Astrocyte (in vitro differentiated cells and primary cell): ENCODE results near the gene COL4A5. TPM values are rescaled to one million over a fixed set of nuclear protein-coding genes. Genes with fewer than 3 reads are reported as not detected.
A peak's percentile ranks its signal among the peaks of the same experiment; 100 is the strongest.

Source experiments
- DNase-seq: peaks from one replicate; pipeline ENCODE4 v3.0.0-alpha.2; 2010; ENCODE audit warnings: low read depth
- FAIRE-seq: peaks from 2 replicates; lab custom pipeline; 2011; peaks lifted over from hg19 to GRCh38; lab: Jason Lieb, UNC
- H2AFZ ChIP-seq: 2 replicates; pipeline ENCODE4 v1.6.0; 2012; ENCODE audit warnings: low read depth, low read length, inconsistent platforms
- H3K27ac ChIP-seq: 2 replicates; pipeline ENCODE4 v1.5.1; 2011; ENCODE audit warnings: low read depth, low read length, inconsistent platforms
- H3K27me3 ChIP-seq: 2 replicates; pipeline ENCODE4 v1.6.0; 2011; ENCODE audit warnings: low read length, inconsistent platforms; ENCODE audit not compliant: insufficient read depth
- H3K36me3 ChIP-seq: 2 replicates; pipeline ENCODE4 v1.5.1; 2011; ENCODE audit warnings: low read length, inconsistent platforms; ENCODE audit not compliant: insufficient read depth
- H3K4me1 ChIP-seq: 2 replicates; pipeline ENCODE4 v1.5.1; 2011; ENCODE audit warnings: low read length, inconsistent platforms; ENCODE audit not compliant: insufficient read depth
- H3K4me2 ChIP-seq: 2 replicates; pipeline ENCODE4 v1.6.0; 2012; ENCODE audit warnings: low read length, inconsistent platforms
- H3K4me3 ChIP-seq: 2 replicates; pipeline ENCODE4 v1.5.1; 2011; ENCODE audit warnings: low read depth, mild to moderate bottlenecking, low read length, inconsistent platforms; ENCODE audit not compliant: insufficient read depth
- H3K79me2 ChIP-seq: 2 replicates; pipeline ENCODE4 v1.6.0; 2012; ENCODE audit warnings: mild to moderate bottlenecking, low read length, inconsistent platforms; ENCODE audit not compliant: insufficient read depth
- H3K9ac ChIP-seq: 2 replicates; pipeline ENCODE4 v1.6.0; 2012; ENCODE audit warnings: mild to moderate bottlenecking, low read length, inconsistent platforms
- H3K9me3 ChIP-seq: 2 replicates; pipeline ENCODE4 v1.5.1; 2012; ENCODE audit warnings: low read depth, mild to moderate bottlenecking, low read length, inconsistent platforms; ENCODE audit not compliant: insufficient read depth
- H4K20me1 ChIP-seq: 2 replicates; pipeline ENCODE4 v1.6.0; 2012; ENCODE audit warnings: low read length, inconsistent platforms; ENCODE audit not compliant: insufficient read depth
- H3K27ac Mint-ChIP-seq: one replicate; pipeline ENCODE4 v1.8.0; 2021; ENCODE audit warnings: mild to moderate bottlenecking, mixed read lengths; ENCODE audit not compliant: unreplicated experiment
- H3K27me3 Mint-ChIP-seq: one replicate; pipeline ENCODE4 v1.8.0; 2021; ENCODE audit warnings: low read depth, mixed read lengths; ENCODE audit not compliant: unreplicated experiment
- H3K36me3 Mint-ChIP-seq: one replicate; pipeline ENCODE4 v1.8.0; 2021; ENCODE audit warnings: low read depth, mixed read lengths; ENCODE audit not compliant: unreplicated experiment
- H3K4me1 Mint-ChIP-seq: one replicate; pipeline ENCODE4 v1.8.0; 2021; ENCODE audit warnings: low read depth, mixed read lengths; ENCODE audit not compliant: unreplicated experiment
- H3K4me3 Mint-ChIP-seq: one replicate; pipeline ENCODE4 v1.8.0; 2021; ENCODE audit warnings: mild to moderate bottlenecking, moderate library complexity, mixed read lengths; ENCODE audit not compliant: unreplicated experiment
- H3K9me3 Mint-ChIP-seq: one replicate; pipeline ENCODE4 v1.8.0; 2021; ENCODE audit warnings: mild to moderate bottlenecking, mixed read lengths; ENCODE audit not compliant: unreplicated experiment
- EZH2 ChIP-seq: IDR thresholded peaks from 2 replicates; pipeline ENCODE4 v1.6.1; 2012; ENCODE audit warnings: mild to moderate bottlenecking, low read length, inconsistent platforms; ENCODE audit not compliant: insufficient read depth
- total RNA-seq: library from RNA; stranded (reverse); gene quantifications from 2 replicates; pipeline ENCODE4 v1.2.1, GENCODE V29; 2021
- TF ChIP-seq, protein P1 (sequence below): IDR thresholded peaks from 2 replicates; pipeline ENCODE4 v1.5.1; 2011; ENCODE audit warnings: low read depth, mild to moderate bottlenecking, inconsistent platforms, low read length, moderate library complexity; ENCODE audit not compliant: insufficient read depth

COL4A5 gene
- total RNA-seq, 1 donor from 2014 or later: 57.1 TPM

- H3K4me3 Mint-ChIP-seq: peak overlapping the region; percentile 97
- Histone ChIP-seq H3K27me3 (no peaks in the 10 kb centered on the region), H3K36me3 (no peaks in the 10 kb centered on the region), H3K9ac (peak overlapping the region; percentile 90), H3K27ac (peak overlapping the region; percentile 73), H3K4me1 (peaks cover 12% of the 10 kb centered on the region), H3K9me3 (no peaks in the 10 kb centered on the region), H2AFZ (peak overlapping the region; percentile 80), H3K79me2 (peaks cover 43% of the 10 kb centered on the region), H3K4me2 (peak overlapping the region; percentile 96), H4K20me1 (no peaks in the 10 kb centered on the region), H3K4me3 (peak overlapping the region; percentile 80)
- H3K4me1 Mint-ChIP-seq: peaks cover 8% of the 10 kb centered on the region
- TF ChIP-seq, protein P1, sequence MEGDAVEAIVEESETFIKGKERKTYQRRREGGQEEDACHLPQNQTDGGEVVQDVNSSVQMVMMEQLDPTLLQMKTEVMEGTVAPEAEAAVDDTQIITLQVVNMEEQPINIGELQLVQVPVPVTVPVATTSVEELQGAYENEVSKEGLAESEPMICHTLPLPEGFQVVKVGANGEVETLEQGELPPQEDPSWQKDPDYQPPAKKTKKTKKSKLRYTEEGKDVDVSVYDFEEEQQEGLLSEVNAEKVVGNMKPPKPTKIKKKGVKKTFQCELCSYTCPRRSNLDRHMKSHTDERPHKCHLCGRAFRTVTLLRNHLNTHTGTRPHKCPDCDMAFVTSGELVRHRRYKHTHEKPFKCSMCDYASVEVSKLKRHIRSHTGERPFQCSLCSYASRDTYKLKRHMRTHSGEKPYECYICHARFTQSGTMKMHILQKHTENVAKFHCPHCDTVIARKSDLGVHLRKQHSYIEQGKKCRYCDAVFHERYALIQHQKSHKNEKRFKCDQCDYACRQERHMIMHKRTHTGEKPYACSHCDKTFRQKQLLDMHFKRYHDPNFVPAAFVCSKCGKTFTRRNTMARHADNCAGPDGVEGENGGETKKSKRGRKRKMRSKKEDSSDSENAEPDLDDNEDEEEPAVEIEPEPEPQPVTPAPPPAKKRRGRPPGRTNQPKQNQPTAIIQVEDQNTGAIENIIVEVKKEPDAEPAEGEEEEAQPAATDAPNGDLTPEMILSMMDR: no peak
- no peak for TF ChIP-seq EZH2
- no peaks in the 10 kb centered on the region for H3K9me3 Mint-ChIP-seq
- peak overlapping the region; percentile 90 for H3K27ac Mint-ChIP-seq
- FAIRE-seq (no peak), DNase-seq (no peak)
- H3K36me3 Mint-ChIP-seq: no peaks in the 10 kb centered on the region
- no peaks in the 10 kb centered on the region for H3K27me3 Mint-ChIP-seq
Observed at GRCh38 chrX:108439961-108440696, 491 bp downstream of the COL4A5 start.

DNA sequence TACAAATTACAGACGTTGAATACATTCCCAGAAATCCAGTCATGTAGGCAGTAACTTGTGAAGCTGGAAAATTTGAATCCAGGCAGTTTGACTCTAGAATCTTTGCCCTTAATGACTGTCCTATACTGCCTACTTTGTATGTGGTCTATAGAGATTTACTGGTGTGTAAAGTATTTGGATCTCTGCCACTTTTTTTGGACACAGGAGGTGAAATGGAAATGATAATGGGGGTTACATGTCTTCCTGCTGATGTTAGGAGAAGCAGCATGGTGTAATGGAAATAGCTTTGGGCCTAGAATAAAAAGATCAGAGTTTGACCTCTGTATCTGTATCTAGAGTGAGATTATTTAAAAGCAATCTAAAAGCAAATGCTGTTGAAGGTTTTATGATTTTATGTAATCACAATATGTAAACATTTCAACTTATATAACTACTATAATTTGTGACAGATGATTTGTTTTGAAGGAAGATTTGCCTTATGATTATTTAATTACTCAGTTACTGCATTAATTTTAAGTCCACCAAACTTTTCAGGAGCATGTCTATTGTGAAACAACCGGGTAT lies 3.3 kb downstream of the COL4A5 start:
- Histone ChIP-seq H3K36me3 (no peaks in the 10 kb centered on the region), H3K9me3 (no peaks in the 10 kb centered on the region), H4K20me1 (no peaks in the 10 kb centered on the region), H2AFZ (no peak overlapping the region), H3K4me3 (no peak overlapping the region), H3K9ac (no peak overlapping the region), H3K4me1 (peaks cover 7% of the 10 kb centered on the region), H3K4me2 (peak overlapping the region; percentile 66), H3K79me2 (peaks cover 57% of the 10 kb centered on the region), H3K27ac (no peak overlapping the region), H3K27me3 (no peaks in the 10 kb centered on the region)
- Mint-ChIP-seq H3K27ac (no peak overlapping the region), H3K9me3 (no peaks in the 10 kb centered on the region), H3K4me3 (peak overlapping the region; percentile 60), H3K27me3 (no peaks in the 10 kb centered on the region), H3K36me3 (no peaks in the 10 kb centered on the region), H3K4me1 (peaks cover 14% of the 10 kb centered on the region)
- DNase-seq (no peak), FAIRE-seq (peak; percentile 88)
- TF ChIP-seq, protein P1: no peak
- no peak for TF ChIP-seq EZH2

- Histone ChIP-seq H3K9me3 (no peaks in the 10 kb centered on the region), H3K4me1 (no peaks in the 10 kb centered on the region), H3K9ac (no peak overlapping the region), H3K4me3 (no peak overlapping the region), H4K20me1 (no peaks in the 10 kb centered on the region), H3K4me2 (no peak overlapping the region), H3K36me3 (no peaks in the 10 kb centered on the region), H2AFZ (no peak overlapping the region), H3K27ac (no peak overlapping the region), H3K79me2 (peaks cover 47% of the 10 kb centered on the region), H3K27me3 (no peaks in the 10 kb centered on the region)
- DNase-seq (peak; percentile 39), FAIRE-seq (peak; percentile 73)
- peaks cover 12% of the 10 kb centered on the region for H3K4me1 Mint-ChIP-seq
- H3K36me3 Mint-ChIP-seq: no peaks in the 10 kb centered on the region
- H3K4me3 Mint-ChIP-seq: no peak overlapping the region
- no peaks in the 10 kb centered on the region for H3K27me3 Mint-ChIP-seq
- no peaks in the 10 kb centered on the region for H3K9me3 Mint-ChIP-seq
- TF ChIP-seq, protein P1: no peak
- TF ChIP-seq EZH2: no peak
- H3K27ac Mint-ChIP-seq: no peak overlapping the region
Observed at GRCh38 chrX:108447303-108447702, 7.7 kb downstream of the COL4A5 start.
